ENCODE data around the gene APOBEC3A.
A peak's percentile ranks its signal among the peaks of the same experiment; 100 is the strongest.
"Not testable (repeated sequence)": the region's sequence is repeated elsewhere in the genome, so short reads cannot be mapped to it uniquely, and the experiment has no call there.

Gene APOBEC3A

GRCh38 chr22:38984224-38984623 lies 26.8 kb downstream of the APOBEC3A start:
- DNase-seq, result no peak

GRCh38 chr22:38984784-38985757 lies 27.7 kb downstream of the APOBEC3A start:
- DNase-seq, result peak; percentile 75

GRCh38 chr22:38986629-38987028 lies 29.2 kb downstream of the APOBEC3A start:
- no peak for DNase-seq

GRCh38 chr22:38987171-38987895 lies 29.9 kb downstream of the APOBEC3A start:
- no peak for DNase-seq

GRCh38 chr22:38989466-38989865 lies 32.1 kb downstream of the APOBEC3A start:
- DNase-seq, result no peak

GRCh38 chr22:38992871-38993371 lies 35.5 kb downstream of the APOBEC3A start:
- DNase-seq, result not testable (repeated sequence)

GRCh38 chr22:38996105-38996504 lies 38.7 kb downstream of the APOBEC3A start:
- DNase-seq, result no peak

GRCh38 chr22:38997518-38997917 lies 40.1 kb downstream of the APOBEC3A start:
- no peak for DNase-seq

- DNase-seq, result peak; percentile 70
Measured at GRCh38 chr22:39003165-39003638, 45.8 kb downstream of the APOBEC3A start.

- DNase-seq, result no peak
Measured at GRCh38 chr22:39007177-39007576, 49.8 kb downstream of the APOBEC3A start.

- not testable (repeated sequence) for DNase-seq
Measured at GRCh38 chr22:39008271-39008850, 51.0 kb downstream of the APOBEC3A start.

- no peak for DNase-seq
Measured at GRCh38 chr22:39010946-39011345, 53.5 kb downstream of the APOBEC3A start.
